Neural progenitor cell (in vitro differentiated cells): ENCODE measurements around the gene ADISSP. TPM values are rescaled to one million over a fixed set of nuclear protein-coding genes. Genes with fewer than 3 reads are reported as not detected.

ENCODE experiments used
- DNase-seq: peaks from one replicate; pipeline ENCODE4 v3.0.0-alpha.2; 2016; ENCODE audit warnings: low spot score
- H2AFZ ChIP-seq: fragments of 200-600 bp; sonication (generic); replicated peaks from 2 replicates; pipeline ENCODE4 v1.6.1; 2016; ENCODE audit warnings: antibody characterized with exemption
- H3F3A ChIP-seq: fragments of 200-600 bp; sonication (generic); 2 replicates; pipeline ENCODE4 v1.6.1; 2016; ENCODE audit warnings: antibody characterized with exemption, low read depth
- H3K27ac ChIP-seq: fragments of 200-600 bp; sonication (generic); 2 replicates; pipeline ENCODE4 v1.5.1; 2016; ENCODE audit warnings: mild to moderate bottlenecking
- H3K27me3 ChIP-seq: fragments of 200-600 bp; sonication (generic); 2 replicates; pipeline ENCODE4 v1.6.1; 2016; ENCODE audit warnings: mild to moderate bottlenecking, moderate library complexity
- H3K36me3 ChIP-seq: fragments of 200-600 bp; sonication (generic); 2 replicates; pipeline ENCODE4 v1.5.1; 2016
- H3K4me1 ChIP-seq: fragments of 200-600 bp; sonication (generic); 2 replicates; pipeline ENCODE4 v1.6.1; 2016; ENCODE audit warnings: mixed run types
- H3K4me2 ChIP-seq: fragments of 200-600 bp; sonication (generic); 2 replicates; pipeline ENCODE4 v1.6.1; 2016
- H3K4me3 ChIP-seq: fragments of 200-600 bp; sonication (generic); 2 replicates; pipeline ENCODE4 v1.5.1; 2016
- H3K79me2 ChIP-seq: fragments of 200-600 bp; sonication (generic); 2 replicates; pipeline ENCODE4 v1.6.1; 2016; ENCODE audit warnings: low read depth
- H3K9ac ChIP-seq: fragments of 200-600 bp; sonication (generic); 2 replicates; pipeline ENCODE4 v1.6.1; 2016
- H3K9me3 ChIP-seq: fragments of 200-600 bp; sonication (generic); 2 replicates; pipeline ENCODE4 v1.5.1; 2016; ENCODE audit warnings: low read depth
- H4K20me1 ChIP-seq: fragments of 200-600 bp; sonication (generic); 2 replicates; pipeline ENCODE4 v1.6.1; 2016; ENCODE audit warnings: low read depth
- H3K27ac Mint-ChIP-seq: 3 replicates; pipeline ENCODE4 v1.8.0; 2021; ENCODE audit warnings: mixed read lengths
- H3K27me3 Mint-ChIP-seq: 2 replicates; pipeline ENCODE4 v1.8.0; 2022; ENCODE audit warnings: low read depth, mild to moderate bottlenecking, inconsistent platforms, moderate library complexity, mixed read lengths; ENCODE audit not compliant: insufficient read depth
- H3K36me3 Mint-ChIP-seq: 3 replicates; pipeline ENCODE4 v1.8.0; 2021; ENCODE audit warnings: mixed read lengths
- H3K4me1 Mint-ChIP-seq: 3 replicates; pipeline ENCODE4 v1.8.0; 2021; ENCODE audit warnings: mixed read lengths
- H3K4me3 Mint-ChIP-seq: 3 replicates; pipeline ENCODE4 v1.8.0; 2021; ENCODE audit warnings: mild to moderate bottlenecking, moderate library complexity, mixed read lengths
- H3K9me3 Mint-ChIP-seq: 3 replicates; pipeline ENCODE4 v1.8.0; 2020; ENCODE audit warnings: mixed read lengths
- EZH2 ChIP-seq: fragments of 200-600 bp; sonication (generic); IDR thresholded peaks from 2 replicates; pipeline ENCODE4 v1.6.1; 2017; ENCODE audit warnings: antibody characterized with exemption, mild to moderate bottlenecking, moderate library complexity
- EZH2phosphoT487 ChIP-seq: fragments of 200-600 bp; sonication (generic); IDR thresholded peaks from 2 replicates; pipeline ENCODE4 v1.6.1; 2017; ENCODE audit warnings: antibody characterized with exemption
- total RNA-seq: library from RNA; depleted of rRNA; stranded (reverse); fragments of >200 nt; gene quantifications from 2 replicates; pipeline ENCODE4 v1.2.3, GENCODE V29; 2015; ENCODE audit warnings: low replicate concordance
- TF ChIP-seq, protein P1 (sequence below): fragments of 200-600 bp; sonication (generic); IDR thresholded peaks from 2 replicates; pipeline ENCODE4 v1.5.1; 2017; ENCODE audit warnings: antibody characterized with exemption, mild to moderate bottlenecking

The ADISSP gene
- total RNA-seq, 1 donor from 2014 or later: 17.6 TPM

DNA sequence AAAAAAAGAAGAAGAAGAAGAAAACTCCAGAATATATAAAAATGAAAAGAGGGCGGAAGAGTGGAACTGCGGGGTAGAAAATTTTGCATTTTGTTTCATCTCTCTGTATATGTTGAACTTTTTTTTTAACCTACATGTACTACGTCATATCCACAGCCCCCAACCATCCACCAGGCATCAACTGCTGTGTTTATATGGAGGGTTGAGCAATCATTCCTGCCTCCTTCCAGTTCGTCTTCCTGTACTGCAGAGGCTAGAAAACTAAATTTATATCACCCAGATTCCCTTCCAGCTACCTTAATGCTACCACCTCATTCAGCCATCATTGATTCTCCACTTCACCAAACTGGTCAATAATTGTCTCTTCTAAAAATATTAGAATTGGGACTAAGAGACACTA is 45.6 kb downstream of the ADISSP start:
- Histone ChIP-seq H3K4me1 (no peaks in the 10 kb centered on the region), H3K9ac (no peak overlapping the region), H3K36me3 (no peaks in the 10 kb centered on the region), H3F3A (no peaks in the 10 kb centered on the region), H2AFZ (no peak overlapping the region), H3K27ac (no peak overlapping the region), H3K4me2 (no peak overlapping the region), H4K20me1 (no peaks in the 10 kb centered on the region), H3K4me3 (no peak overlapping the region), H3K79me2 (no peaks in the 10 kb centered on the region), H3K27me3 (peaks cover 10% of the 10 kb centered on the region), H3K9me3 (no peaks in the 10 kb centered on the region)
- Mint-ChIP-seq H3K9me3 (no peaks in the 10 kb centered on the region), H3K27me3 (peaks cover 8% of the 10 kb centered on the region), H3K36me3 (no peaks in the 10 kb centered on the region), H3K4me3 (no peak overlapping the region), H3K4me1 (no peaks in the 10 kb centered on the region), H3K27ac (no peak overlapping the region)
- no peak for DNase-seq
- TF ChIP-seq EZH2phosphoT487: no peak
- no peak for TF ChIP-seq EZH2
- TF ChIP-seq, protein P1, sequence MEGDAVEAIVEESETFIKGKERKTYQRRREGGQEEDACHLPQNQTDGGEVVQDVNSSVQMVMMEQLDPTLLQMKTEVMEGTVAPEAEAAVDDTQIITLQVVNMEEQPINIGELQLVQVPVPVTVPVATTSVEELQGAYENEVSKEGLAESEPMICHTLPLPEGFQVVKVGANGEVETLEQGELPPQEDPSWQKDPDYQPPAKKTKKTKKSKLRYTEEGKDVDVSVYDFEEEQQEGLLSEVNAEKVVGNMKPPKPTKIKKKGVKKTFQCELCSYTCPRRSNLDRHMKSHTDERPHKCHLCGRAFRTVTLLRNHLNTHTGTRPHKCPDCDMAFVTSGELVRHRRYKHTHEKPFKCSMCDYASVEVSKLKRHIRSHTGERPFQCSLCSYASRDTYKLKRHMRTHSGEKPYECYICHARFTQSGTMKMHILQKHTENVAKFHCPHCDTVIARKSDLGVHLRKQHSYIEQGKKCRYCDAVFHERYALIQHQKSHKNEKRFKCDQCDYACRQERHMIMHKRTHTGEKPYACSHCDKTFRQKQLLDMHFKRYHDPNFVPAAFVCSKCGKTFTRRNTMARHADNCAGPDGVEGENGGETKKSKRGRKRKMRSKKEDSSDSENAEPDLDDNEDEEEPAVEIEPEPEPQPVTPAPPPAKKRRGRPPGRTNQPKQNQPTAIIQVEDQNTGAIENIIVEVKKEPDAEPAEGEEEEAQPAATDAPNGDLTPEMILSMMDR: no peak

DNA sequence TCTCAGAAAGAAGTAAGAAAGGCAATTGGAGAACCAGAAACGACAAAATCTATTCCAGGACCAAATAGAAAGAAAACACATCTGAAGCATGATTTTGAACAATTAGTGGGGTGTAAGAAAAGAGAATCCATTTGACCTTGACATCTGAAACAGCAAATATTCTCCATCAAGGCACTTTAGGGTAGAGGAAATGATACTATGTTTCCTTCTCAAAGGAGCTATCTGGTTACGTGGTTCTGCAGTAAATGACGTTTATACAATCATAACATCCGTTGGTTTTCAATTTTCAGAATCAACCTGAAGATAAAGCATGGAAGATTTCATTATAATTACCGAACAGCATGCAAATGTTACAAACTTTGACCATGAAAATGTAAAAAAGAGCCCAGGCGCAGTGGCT is 46.9 kb downstream of the ADISSP start:
- Histone ChIP-seq H4K20me1 (no peaks in the 10 kb centered on the region), H3K79me2 (no peaks in the 10 kb centered on the region), H3K36me3 (no peaks in the 10 kb centered on the region), H3K9me3 (no peaks in the 10 kb centered on the region), H3F3A (no peaks in the 10 kb centered on the region), H3K27me3 (no peaks in the 10 kb centered on the region), H3K4me1 (no peaks in the 10 kb centered on the region), H3K4me2 (no peak overlapping the region), H3K27ac (no peak overlapping the region), H3K4me3 (no peak overlapping the region), H3K9ac (no peak overlapping the region), H2AFZ (no peak overlapping the region)
- no peak for DNase-seq
- Mint-ChIP-seq H3K9me3 (no peaks in the 10 kb centered on the region), H3K4me3 (no peak overlapping the region), H3K36me3 (no peaks in the 10 kb centered on the region), H3K27ac (no peak overlapping the region), H3K27me3 (peaks cover 9% of the 10 kb centered on the region), H3K4me1 (no peaks in the 10 kb centered on the region)
- no peak for TF ChIP-seq EZH2
- no peak for TF ChIP-seq EZH2phosphoT487
- TF ChIP-seq, protein P1: no peak

DNA sequence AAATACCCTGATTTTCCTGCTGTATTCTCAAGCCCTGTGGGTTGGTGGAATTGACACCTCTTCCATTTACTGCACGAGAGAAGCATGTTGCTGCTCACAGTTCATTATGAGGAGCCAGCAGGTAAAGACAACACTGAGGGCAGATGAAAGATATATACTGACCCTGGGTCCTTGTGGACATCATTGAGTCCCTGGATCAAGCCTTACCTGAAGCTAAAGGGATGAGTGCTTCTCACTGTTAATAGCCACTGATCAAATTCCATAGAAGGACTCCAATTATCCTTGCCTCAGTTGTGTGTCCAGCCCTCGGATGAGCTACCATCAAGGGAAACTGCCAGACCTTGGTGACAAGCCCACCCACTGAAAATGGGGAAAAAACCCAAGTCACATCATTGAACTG is 47.5 kb downstream of the ADISSP start:
- Histone ChIP-seq H3K4me3 (no peak overlapping the region), H3K27ac (no peak overlapping the region), H3K4me1 (no peaks in the 10 kb centered on the region), H3K9ac (no peak overlapping the region), H3F3A (no peaks in the 10 kb centered on the region), H3K79me2 (no peaks in the 10 kb centered on the region), H2AFZ (no peak overlapping the region), H3K4me2 (no peak overlapping the region), H3K27me3 (no peaks in the 10 kb centered on the region), H3K36me3 (no peaks in the 10 kb centered on the region), H3K9me3 (no peaks in the 10 kb centered on the region), H4K20me1 (no peaks in the 10 kb centered on the region)
- H3K4me3 Mint-ChIP-seq: no peak overlapping the region
- no peak for DNase-seq
- H3K4me1 Mint-ChIP-seq: no peaks in the 10 kb centered on the region
- no peaks in the 10 kb centered on the region for H3K36me3 Mint-ChIP-seq
- no peak for TF ChIP-seq EZH2phosphoT487
- TF ChIP-seq EZH2: no peak
- TF ChIP-seq, protein P1: no peak
- no peaks in the 10 kb centered on the region for H3K9me3 Mint-ChIP-seq
- H3K27ac Mint-ChIP-seq: no peak overlapping the region
- peaks cover 9% of the 10 kb centered on the region for H3K27me3 Mint-ChIP-seq
